OCI-LY3 (cell line): ENCODE data around the gene HIBCH.

Experiments
- EZH2phosphoT487 ChIP-seq: fragments of 200-600 bp; shearing (Covaris generic); IDR thresholded peaks from 2 replicates; pipeline ENCODE4 v1.6.1; 2018; ENCODE audit warnings: antibody characterized with exemption, mixed run types, low read depth
- TF ChIP-seq, protein P1 (sequence below): fragments of 200-600, 300-600 bp; sonication (generic); IDR thresholded peaks from 2 replicates; pipeline ENCODE4 v1.5.1; 2014; ENCODE audit warnings: antibody characterized with exemption, low read length, low read depth

DNA sequence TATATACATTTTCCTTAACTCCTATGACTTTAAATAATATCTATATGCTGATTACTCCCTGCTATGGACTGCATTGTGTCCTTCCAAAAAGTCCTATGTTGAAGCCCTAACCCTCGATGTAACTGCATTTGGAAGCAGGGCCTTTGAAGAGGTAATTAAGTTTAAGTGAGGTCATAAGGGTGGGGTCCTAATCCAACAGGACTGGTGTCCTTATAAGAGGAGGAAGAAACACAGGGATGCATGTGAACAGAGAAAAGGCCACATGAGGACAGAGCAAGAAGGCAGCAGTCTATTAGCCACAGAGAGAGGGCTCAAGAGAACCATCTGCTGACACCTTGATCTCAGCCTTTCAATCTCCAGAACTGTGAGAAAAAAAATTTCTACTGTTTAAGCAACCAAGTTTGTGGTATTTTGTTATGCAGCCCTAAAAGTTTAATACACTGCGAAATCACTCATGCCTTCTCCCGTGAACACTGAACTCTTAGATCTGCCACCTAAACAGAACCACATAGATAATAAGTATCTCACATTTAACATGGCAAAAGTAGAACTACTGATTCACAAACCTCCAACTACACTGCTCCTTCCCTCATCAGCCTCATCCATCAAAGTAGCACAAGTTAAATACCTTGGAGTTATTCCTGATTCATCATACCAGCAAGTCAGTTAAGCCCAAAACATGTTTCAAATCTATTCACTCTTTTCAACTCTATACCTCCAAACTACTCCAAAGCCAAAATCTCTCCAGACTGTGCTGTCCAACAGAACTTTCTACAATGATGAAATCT is 65.4 kb downstream of the HIBCH start:
- TF ChIP-seq, protein P1, sequence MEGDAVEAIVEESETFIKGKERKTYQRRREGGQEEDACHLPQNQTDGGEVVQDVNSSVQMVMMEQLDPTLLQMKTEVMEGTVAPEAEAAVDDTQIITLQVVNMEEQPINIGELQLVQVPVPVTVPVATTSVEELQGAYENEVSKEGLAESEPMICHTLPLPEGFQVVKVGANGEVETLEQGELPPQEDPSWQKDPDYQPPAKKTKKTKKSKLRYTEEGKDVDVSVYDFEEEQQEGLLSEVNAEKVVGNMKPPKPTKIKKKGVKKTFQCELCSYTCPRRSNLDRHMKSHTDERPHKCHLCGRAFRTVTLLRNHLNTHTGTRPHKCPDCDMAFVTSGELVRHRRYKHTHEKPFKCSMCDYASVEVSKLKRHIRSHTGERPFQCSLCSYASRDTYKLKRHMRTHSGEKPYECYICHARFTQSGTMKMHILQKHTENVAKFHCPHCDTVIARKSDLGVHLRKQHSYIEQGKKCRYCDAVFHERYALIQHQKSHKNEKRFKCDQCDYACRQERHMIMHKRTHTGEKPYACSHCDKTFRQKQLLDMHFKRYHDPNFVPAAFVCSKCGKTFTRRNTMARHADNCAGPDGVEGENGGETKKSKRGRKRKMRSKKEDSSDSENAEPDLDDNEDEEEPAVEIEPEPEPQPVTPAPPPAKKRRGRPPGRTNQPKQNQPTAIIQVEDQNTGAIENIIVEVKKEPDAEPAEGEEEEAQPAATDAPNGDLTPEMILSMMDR: no peak
- TF ChIP-seq EZH2phosphoT487: no peak
